GM10266 (cell line): ENCODE results near the gene LTBR.

ENCODE experiments used
- DNase-seq: peaks from one replicate; pipeline ENCODE4 v3.0.0; 2012; ENCODE audit errors: extremely low spot score
- TF ChIP-seq, protein P1 (sequence below): IDR thresholded peaks from 2 replicates; pipeline ENCODE4 v1.5.1; 2012; ENCODE audit warnings: mild to moderate bottlenecking, low read depth; ENCODE audit not compliant: control insufficient read depth, insufficient read depth; ENCODE audit errors: missing control alignments

The LTBR gene

DNA sequence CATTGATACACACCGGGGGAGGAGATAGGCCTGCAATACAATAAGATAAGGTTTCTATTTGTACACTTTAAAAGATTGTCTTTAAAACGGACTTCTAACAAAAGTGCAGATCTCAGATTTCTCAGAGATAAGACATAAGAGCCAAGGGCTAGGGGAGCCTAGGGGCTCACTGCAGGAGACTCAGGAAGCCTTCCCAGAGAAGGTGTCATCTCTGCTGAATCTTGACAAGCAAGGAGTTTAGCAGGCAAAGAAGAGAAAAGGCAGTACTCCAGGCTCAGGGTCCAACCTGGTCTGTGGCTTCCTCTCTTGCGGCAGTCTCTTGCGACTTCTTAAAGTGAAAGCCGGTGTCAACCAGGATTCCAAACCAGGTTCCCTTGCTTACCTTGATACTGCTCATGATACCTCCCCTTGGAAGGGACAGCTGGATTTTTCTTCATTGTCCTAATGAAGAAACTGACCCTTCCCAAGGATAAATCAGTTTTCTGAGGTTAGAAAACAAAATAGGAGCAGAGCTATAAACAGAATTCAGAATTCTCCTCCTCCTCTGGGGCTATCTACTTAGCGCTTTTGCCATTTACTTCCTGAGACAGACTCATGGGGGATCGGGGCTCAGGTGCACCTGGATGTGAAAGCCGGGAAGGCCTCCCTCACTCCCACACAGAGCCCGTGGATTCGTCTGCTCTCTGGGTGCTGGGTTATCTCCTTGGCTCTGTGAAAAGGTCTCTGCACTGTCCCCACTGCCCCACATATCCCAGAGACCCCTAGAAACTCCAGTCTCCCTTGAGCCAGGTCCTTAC lies 6.9 kb upstream of the LTBR start:
- DNase-seq = no peak
- TF ChIP-seq, protein P1, sequence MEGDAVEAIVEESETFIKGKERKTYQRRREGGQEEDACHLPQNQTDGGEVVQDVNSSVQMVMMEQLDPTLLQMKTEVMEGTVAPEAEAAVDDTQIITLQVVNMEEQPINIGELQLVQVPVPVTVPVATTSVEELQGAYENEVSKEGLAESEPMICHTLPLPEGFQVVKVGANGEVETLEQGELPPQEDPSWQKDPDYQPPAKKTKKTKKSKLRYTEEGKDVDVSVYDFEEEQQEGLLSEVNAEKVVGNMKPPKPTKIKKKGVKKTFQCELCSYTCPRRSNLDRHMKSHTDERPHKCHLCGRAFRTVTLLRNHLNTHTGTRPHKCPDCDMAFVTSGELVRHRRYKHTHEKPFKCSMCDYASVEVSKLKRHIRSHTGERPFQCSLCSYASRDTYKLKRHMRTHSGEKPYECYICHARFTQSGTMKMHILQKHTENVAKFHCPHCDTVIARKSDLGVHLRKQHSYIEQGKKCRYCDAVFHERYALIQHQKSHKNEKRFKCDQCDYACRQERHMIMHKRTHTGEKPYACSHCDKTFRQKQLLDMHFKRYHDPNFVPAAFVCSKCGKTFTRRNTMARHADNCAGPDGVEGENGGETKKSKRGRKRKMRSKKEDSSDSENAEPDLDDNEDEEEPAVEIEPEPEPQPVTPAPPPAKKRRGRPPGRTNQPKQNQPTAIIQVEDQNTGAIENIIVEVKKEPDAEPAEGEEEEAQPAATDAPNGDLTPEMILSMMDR = no peak

DNA sequence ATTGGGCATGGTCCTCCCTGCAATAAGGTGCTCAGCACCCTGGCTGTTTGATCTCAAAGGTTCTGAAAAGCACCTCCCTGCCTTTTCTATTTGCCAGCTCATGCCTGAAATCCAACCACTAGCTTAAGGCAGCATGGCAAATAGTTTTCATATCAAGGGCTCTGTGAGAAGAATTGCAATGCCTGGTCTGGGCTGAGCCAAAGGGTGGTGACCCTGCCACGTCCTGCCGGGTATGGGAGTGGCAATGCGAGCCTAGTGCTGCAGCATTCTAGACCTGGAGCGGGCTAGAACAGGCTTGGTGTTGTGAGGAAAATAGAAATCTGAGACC lies 6.3 kb upstream of the LTBR start:
- no peak for DNase-seq
- TF ChIP-seq, protein P1 = no peak

DNA sequence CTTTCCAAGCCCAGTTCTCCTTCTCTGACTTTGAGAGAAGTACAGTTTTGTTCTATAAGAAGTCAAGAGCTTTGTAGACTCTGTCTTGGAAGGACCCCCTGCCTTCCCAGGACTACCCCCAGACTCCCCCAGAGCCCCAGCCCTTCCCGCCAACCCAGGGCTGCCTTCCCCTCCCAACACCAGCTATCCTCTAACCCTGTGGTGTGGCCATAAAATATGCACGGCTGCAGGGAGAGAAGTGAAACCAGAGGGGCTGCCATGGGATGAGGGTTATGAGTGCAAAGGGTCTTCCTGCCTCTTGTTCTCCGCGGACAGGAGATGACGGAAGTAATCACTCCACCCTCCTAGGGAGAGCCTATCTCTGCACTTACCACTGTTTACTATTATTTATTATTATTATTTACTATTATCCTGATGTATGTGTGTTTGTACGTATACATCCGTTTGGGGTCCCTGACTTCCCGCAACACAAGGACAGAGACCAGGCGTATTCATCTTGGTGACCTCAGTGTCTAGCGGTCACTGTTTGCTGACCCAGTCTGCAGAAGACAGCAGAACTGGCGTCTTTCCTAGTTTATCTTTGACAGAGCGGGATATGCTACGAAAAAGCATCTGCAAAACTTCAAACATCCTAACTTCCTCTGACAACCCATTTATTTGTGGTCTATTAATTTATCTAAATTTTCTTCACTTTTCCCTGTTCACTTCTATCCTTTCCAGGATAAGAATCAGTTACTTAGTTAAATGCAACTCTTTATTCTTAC lies 5.1 kb upstream of the LTBR start:
- no peak for DNase-seq
- TF ChIP-seq, protein P1 = no peak

DNA sequence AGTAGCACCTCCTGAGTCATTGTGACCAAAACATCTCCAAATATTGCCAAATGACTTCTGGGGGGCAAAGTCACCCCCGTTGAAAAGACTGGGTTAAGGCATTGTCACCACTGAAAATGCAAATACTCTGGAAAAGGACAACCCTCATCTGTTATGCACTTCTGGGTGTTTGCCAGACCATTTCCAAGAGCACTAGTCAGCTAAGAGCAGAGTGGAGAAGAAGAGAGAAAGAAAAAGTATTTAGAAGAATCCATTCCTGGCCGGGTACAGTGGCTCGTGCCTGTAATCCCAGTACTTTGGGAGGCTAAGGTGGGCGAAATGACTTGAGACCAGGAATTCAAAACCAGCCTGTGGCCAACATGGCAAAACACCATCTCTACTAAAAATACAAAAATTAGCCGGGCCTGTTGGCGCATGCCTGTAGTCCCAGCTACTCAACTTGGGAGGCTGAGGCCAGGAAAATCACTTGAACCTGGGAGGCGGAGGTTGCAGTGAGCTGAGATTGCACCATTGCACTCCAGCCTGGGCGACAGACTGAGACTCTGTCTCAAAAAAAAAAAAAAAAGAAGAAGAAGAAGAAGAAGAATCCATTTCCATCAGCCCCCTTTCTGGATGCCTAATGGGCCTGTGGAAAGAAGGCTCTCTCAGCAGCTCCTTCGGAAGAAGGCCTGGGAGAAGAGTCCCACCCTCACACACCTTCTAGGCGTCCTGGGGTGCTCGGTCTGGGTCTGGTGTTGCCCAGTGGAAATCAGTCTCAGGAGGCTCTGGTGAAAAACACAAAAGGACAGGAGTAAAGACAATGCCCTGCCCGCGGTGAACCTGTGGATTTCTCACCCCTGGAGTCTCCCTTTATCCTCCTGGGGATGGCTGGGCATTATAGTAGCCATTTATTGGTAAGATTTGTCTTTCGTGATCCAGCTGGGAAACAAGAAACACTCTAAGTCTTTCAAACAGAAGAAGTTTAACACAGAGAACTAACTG lies 3.5 kb upstream of the LTBR start:
- no peak for DNase-seq
- TF ChIP-seq, protein P1 = no peak

DNA sequence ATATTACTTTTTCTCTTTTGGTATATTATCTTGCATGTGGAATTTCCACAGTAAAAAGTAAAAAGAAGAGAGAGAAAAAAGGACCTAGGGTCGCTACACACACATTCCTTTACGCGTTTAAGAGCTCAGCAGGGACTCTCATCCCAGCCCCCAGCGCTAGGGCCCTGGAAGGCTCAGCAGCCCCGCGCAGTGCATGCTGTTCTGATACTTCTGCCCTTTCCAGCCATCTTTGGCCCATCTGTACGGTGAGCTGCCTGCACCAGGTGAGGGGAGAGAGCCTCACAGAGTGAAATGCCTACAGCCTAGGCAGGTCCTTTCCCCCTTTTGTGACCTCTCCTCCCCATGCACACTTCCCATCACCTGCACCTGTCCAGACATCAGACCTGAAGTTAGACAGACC lies 1.6 kb upstream of the LTBR start:
- TF ChIP-seq, protein P1 = no peak
- peak; percentile 13 for DNase-seq

DNA sequence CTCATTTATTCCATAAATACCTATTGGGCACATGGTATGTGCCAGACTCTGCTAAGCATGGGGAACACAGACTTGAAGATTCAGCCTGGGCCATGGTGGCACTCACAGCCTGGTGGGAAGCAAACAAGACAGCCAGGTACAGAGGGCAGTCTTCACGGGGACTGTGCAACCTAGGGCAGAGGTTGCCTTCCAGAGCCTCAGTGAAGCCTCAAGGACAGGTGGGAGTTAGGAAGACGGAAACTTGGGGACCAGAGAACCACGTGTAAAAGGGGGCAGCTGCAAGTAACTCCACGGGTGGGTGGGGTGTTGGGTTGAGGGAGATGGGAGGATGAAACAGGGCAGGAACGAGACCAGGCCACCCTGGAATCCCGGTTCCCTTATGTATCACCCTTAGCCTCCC lies 980 bp upstream of the LTBR start:
- TF ChIP-seq, protein P1 = no peak
- peak; percentile 17 for DNase-seq
